ENCODE results near the gene VSNL1.
"Not testable (repeated sequence)": the region's sequence is repeated elsewhere in the genome, so short reads cannot be mapped to it uniquely, and the experiment has no call there.

VSNL1 gene

DNA sequence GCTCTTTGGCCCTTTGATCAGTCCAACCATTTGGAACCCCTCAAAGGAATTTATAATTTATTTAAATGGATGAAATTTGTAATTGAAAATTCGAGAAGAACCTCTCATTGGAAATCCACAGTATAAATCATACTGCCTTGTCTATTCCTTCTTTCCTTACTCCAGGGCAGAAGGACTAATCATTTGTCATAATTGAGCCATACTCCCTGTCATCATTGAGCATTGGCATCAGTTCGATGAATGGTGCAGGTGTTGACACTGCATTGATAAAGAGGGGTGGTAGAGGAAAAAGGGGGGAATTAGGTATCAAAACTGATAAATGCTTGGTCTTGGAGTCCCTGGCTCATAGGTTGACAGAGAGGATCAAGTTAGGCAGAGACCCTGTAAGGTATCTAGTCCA lies 2.0 kb downstream of the VSNL1 start:
- no peak for DNase-seq (ENCODE audit: low spot score)

DNA sequence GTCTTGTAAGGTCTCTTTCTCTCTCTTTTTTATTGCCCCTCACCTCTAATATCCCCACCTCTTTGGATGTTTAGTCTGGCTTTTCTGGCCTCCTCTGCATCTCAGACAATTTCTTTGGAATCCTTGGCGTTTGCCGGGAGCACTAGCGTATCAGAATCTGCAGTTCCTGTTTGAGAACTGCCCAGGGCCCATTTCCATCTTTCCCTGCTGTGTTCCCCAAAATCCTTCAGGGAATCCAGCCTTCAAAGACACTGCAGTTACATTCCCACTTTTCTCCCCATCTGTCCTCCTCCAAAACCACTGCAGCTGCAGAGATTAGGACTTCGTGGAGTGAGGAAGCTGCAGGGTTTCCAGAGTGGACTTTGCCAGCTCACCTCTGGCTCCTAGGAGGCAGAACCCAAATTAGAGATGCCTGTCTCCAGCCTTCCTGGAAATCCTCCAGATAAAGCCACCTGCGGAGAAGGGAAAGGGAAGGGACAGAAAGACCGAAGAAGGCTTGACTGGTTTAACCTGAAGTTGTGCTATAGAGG lies 2.7 kb downstream of the VSNL1 start:
- no peak for DNase-seq (ENCODE audit: low spot score)

DNA sequence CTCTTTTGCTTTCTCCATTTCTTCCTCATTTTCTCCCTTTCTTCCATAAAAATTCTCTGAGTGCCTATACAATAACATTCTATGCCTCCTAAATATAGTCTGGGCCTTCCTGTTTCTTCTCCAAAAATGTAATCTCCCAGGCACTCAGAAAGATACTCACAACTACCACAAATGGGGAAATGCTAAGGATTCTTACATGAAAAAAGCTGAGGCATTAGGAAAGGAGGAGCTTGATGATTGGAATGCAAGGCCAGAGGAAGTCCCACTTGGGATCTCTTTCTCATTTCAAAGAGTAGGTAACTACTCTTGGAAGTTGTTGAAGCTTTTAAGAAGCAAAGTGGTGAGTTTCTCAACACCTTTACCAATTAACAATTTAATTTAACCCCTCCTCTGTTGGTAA lies 3.4 kb downstream of the VSNL1 start:
- DNase-seq (ENCODE audit: low spot score) = no peak

DNA sequence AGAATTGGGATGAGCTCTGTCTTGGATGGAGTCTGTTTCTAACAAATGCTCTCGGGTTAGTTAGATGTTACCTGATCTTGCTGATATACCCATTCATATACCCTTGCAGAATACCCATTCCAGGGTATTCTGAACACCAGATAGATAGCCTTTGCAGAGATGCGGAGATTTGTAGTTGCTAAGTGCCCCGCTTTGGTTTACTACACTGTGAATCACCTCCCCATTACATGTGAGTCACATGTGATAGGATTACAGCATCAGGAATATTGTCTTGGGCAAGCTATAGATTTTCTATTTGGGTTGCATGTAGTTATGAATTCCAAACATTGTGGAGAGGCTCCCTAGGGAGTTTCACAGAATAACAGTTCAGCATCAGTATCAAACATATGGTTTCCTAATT lies 3.8 kb downstream of the VSNL1 start:
- no peak for DNase-seq (ENCODE audit: low spot score)

DNA sequence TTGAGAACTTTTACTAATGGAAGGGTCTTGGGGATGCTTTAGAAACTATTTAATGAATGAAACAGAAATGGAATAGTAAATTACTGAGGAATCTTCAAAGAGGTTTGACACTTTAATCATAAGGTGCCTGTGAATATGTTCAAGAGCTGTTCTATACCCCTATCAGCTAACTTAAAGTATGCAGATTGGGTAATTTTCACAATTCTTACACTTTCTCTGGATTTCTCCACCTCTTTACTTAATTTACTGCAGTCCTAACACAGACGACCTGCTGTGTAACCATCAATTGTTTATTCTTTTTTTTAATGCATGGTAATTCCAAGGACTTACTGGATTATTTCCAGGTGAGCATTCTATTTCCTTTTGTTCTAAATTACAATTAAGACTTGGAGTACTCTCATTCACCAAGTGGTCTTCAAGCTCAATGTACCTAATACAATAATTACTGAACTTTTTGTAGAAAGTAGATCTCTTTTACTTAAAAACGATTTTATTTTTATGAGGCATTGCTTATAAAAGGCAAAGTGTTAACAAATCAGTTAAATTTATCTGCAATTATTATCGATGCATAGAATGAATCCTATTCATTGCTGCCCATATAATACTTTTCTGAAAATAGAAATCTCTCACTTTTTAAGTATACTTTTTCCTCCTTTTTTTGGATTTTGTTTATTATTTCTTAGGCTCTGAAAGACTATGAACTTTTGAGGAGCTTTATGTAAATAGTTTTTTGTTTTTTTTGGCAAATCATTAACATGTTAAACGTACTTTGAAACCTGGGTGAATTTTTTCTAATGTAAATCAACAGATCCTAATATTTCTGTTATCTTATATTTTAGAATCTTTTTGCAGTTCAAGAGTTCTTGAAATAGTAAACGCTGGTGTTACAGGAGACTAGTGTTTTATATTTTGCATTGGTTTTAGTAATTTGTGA lies 5.5 kb downstream of the VSNL1 start:
- DNase-seq (ENCODE audit: low spot score) = no peak

DNA sequence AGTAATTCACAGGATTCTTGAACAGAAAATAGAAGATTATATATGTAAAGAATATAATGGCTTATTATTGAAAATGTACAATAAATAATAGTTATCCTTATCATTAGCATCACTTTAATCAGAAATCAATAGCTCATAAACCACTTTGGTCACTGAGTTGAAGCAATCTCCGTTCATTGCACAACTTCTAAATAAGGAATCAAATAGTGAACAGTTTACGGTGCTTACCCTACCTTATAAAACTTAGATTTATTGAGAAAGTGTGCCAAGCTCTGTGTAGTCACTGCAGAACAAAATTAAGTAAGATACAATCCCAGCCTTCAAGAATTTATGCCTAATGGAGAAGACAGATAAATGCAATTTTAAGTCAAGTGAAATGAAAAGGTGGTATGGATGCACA lies 6.7 kb downstream of the VSNL1 start:
- DNase-seq (ENCODE audit: low spot score) = no peak

DNA sequence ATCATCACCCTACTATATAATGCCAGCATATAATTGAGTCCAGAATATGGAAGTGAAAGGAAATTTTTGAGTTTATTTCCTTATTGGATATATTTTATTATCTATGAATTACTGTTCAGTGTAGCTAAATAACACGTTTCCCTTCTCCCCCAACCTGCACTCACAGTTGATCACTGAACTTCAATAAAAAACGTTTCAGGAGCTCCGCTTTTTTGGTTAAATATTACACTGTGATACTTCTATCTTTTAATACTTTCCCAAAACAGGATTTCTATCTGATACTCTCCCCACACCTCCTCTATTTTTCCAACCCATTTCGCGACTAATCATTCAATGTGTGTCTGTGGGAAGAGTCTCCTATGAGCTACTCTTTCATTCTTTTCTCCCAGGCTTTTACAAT lies 7.2 kb downstream of the VSNL1 start:
- DNase-seq (ENCODE audit: low spot score) = no peak

DNA sequence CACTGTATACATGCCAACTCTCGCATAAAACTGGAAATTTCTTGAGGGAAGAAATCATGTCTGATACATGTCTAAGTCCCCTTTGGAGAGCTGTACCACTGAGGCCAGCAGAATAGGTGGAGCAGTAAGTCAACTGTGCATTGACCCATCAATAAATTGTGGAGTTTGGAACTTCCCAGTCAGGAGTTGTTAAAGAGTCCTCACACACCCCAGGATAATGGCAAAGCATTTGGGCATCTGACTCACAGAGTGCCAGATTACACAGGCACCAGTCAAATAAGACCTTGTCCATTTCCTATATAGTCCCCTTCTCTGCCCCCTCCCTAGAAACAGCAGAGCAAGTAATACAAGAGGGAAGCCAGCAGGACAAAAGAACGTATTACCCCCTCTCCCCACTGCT lies 10.4 kb downstream of the VSNL1 start:
- no peak for DNase-seq (ENCODE audit: low spot score)

DNA sequence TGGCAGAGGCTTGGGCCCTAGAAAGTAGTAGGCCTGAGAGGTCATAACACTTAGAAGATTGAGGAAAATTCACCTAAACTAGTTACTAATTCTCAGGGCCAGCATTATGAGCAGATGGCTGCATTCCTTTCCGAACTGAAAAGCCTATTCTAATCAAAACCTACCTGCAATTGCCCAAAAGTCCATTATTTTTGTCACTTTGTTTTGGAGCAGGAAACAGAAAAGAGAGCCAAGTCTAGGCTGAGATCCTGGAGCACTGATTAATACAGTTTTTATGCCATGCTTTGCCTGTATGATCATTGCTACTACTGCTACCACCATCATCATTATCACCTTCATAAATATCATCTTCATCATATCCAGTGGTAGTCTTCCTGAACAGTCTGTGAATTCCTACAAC lies 14.7 kb downstream of the VSNL1 start:
- DNase-seq (ENCODE audit: low spot score) = no peak

DNA sequence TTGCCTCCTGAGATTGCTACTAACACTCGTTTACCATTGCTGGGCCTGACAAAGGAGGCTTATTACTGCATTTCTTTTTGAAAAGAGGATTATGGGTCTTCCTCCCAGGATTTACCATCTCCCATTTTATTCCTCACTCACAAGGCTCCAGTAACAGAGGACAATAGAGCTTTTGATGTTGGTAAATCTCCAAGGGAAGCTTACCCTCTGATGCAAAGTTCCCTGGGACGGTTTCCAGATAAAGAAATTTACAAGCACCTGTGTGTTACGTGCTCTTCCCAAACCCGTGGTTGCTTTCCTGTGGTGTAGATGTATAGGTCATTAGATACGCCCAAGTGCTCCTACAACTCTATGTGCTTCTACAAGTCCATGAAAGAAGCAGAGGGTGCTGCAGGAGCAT lies 17.1 kb downstream of the VSNL1 start:
- no peak for DNase-seq (ENCODE audit: low spot score)

DNA sequence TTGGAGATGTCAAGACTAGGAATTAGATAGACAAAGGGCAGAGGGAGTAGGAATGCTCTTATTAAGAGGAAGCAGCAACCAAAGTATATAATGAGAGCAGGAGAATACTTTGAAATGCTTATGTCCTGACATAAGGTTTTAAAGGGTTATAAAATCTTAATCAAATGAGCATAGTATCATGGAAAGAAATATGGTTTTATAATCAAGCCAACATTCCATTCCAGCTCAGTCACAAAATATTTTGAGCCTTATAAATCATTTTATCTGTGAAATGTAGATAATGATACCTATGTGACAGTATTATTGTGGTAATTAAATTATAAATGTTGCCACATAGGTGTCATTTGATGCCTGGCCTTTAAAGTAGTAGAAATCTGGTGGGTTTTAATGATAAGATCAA lies 17.6 kb downstream of the VSNL1 start:
- DNase-seq (ENCODE audit: low spot score) = no peak

DNA sequence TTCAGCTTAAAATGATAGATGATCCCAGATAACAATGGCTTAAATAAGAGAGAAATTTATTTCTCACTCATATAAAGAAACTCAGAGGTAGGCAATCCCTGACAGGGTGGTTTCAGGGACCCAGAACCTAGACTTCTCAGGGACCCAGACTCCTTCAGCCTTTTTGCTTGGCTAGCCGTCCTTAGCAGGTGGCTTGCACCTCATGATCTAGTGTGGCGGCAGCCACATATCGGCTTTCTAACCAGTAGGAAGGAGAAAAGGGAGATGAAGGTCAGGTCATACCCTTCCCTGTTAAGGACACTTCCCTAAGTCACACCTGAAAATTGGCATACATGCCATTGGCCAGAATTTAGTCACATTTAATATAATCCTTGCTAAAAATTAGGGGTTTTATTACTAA lies 18.4 kb downstream of the VSNL1 start:
- no peak for DNase-seq (ENCODE audit: low spot score)

DNA sequence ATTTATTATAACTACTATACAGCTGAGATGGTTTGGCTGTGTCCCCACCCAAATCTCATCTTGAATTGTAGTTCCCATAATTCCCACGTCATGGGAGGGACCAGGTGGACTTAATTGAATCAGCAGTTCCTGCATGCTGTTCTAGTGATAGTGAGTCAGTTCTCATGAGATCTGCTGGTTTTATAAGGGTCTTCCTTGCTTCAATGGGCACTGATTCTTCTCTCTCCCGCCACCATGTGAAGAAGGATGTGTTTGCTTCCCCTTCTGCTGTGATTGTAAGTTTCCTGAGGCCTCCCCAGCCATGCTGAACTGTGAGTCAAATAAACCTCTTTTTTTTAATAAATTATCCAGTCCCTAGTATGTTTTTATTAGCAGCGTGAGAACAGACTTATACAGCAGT lies 25.2 kb downstream of the VSNL1 start:
- DNase-seq (ENCODE audit: low spot score) = not testable (repeated sequence)

DNA sequence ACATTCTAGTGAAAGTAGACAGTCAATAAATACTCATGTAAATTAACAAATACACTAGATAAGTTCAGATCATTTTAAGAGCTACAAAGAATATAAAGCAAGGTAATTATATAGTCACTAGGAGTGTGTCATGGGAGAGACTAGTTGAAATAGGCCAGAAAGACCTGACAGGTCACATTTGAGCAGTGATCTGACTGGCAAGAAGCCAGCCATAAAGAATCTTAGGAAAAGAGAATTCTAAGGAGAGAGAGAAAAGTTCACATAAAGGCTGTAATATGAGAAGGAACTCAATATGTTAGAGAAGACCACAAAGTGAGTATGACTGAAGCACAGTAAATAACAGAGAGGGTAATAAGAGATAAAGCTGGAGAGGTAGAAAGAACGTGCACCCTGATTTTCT lies 31.2 kb downstream of the VSNL1 start:
- DNase-seq (ENCODE audit: low spot score) = no peak

DNA sequence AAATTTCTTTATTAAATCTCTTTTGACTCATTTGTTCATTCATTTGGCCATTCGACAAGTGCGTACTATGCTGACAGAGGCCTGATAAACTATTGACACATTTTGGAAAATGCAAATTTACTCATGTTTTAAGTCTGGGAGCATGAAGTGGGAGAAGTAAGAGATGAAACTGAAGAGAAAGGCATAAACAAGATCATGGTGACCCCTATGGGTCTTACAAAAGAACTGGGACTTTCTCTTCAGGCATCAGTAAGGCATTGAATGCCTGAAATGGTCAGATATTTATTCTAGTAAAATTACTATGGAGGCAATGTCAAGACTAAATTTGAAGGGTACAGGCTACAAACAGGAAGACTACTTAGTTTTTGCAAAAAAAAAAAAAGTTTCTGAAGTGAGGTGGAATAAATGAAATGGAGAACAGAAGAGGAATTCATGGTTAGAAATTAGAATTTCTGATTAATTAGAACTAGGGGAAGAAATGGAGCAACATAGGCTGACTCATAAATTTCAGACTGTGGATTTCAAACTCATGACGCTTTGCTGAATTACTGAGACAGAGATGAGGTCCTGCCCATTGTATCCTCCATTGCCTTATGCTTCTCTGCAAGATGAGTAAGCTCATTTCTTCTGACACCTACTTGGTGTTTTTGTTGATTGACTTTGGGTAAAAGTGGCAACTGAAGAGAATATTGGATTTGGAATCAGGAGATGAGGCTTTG lies 32.7 kb downstream of the VSNL1 start:
- no peak for DNase-seq (ENCODE audit: low spot score)

DNA sequence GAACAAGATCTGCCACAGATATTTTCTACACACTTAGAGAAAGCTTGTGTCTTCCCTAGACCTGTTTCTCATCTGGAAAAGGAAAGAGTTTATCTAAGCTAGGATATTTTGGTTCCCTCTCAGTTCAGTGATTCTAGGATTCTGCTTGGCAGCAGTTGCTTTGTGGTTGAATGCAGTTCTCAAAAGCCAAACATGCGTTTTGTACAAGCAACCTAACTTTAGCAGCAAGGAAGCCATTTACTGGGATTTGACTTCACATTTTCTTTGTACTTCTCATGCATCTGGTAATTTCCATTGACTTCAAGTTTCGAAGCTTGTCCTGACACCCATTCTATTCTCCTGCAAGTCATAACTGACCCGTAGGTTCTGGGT lies 33.3 kb downstream of the VSNL1 start:
- DNase-seq (ENCODE audit: low spot score) = no peak

DNA sequence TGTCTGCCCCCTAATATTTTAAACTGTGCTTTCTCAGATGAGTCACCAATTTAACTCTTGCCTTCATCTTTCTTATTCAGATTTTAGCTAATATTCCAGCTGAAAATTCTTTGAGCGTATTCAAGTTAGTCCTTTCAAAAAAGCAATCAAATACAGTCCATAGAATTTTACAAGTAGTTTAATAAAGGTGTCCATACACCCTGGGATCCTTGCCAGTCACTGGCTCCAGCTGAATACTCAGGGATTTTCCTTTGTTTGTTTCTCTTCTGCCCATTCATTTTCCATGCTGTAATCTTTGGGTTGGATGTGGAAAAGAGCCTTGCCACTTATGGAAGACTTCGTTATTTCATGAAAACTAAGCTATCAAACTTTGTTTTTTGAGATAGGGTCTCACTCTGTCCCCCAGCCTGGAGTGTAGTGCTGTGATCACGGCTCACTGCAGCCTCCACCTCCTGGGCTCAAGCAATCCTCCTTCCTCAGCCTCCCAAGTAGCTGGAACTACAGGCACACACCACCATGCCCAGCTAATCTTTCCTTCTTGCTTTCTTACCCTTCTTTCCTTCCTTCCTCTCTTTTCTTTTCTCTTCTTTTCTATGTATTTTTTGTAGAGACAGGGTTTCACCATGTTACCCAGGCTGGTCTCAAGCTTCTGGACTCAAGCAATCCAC lies 34.0 kb downstream of the VSNL1 start:
- no peak for DNase-seq (ENCODE audit: low spot score)

DNA sequence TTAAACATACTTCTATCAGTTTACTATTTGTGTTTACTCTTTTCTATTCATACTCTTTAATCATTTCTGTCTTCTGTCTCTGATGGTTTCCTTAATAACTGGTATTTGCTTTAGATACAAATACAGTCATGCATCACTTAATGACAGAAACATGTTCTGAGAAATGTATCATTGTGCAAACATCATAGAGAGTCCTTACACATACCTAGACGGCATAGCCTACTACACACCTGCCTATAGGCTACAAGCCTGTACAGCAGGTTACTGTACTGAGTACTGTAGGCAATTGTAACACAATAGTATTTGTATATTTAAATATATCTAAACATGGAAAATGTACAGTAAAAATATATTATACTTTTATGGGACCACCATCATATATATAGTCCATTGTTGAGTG lies 36.3 kb downstream of the VSNL1 start:
- DNase-seq (ENCODE audit: low spot score) = no peak

DNA sequence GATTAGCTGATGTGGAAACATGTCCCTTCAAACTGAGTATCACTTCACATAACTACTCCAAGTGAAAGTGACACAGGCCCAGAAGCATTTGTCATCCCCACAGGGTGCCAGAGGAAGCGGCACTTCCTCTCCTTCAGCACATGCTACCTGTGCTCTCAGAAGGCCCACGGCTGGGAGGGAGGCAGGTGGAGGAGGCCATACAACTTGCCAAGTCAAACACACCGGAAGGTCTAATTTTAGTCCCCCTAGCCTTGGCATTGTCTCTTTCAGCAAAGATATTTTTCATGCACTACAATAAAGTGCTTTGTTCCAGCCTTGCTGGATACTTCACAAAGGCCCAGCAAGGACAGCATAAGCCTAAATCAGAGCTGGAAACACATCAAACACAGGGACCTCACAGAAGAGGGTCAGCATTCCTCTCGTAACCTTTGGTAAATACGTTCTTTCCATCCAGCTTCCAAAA lies 38.0 kb downstream of the VSNL1 start:
- DNase-seq (ENCODE audit: low spot score) = no peak

DNA sequence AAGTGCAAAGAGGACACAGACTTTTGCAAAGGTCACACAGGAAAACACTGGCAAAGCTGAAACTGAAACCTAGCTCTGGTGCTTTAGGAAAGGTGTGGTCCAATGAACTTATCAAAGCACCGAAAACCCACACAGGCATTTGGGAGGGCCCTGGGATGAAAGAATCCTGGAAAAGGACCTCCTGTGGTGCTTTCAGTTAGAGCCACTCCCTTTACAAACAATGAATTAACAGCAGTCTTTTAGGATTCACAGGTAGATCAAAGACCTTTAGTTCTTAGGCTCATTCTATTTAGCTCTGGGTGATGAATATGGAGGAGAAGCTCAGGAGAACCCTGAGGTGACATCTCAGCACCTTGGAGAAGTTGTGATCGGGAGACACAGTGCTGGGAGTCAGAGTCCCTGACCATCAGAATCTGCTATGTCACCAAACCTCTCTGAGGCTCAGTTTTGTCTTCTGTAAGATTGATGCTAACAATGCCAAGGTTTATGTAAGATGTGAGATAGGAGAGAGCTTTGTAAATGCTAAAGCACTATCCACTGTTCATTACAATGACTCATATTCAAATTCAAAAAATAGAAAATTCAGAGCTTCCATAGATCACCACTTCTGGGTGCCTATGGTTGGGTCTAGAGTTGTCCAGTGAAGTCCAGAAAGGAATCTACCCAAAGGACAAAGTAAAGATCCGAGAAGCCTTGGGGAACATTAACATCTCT lies 39.3 kb downstream of the VSNL1 start:
- no peak for DNase-seq (ENCODE audit: low spot score)

DNA sequence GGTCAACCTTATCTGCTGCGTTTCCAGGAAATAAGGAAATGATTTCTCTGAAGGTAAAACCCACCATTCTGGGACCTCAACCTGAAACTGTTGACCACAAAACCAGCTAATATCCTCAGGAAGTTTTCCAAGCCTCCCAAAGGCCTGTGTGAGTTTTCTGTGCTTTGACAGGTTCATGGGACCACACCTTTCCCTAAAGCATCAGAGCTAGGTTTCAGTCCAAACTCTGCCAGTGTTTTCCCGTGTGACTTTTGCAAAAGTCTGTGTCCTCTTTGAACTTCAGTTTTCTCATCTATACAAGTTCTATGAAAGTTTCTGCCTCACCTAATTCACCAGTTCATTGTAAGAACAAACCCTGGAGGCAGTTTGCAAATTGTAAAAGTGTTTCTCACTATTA lies 39.8 kb downstream of the VSNL1 start:
- DNase-seq (ENCODE audit: low spot score) = no peak

DNA sequence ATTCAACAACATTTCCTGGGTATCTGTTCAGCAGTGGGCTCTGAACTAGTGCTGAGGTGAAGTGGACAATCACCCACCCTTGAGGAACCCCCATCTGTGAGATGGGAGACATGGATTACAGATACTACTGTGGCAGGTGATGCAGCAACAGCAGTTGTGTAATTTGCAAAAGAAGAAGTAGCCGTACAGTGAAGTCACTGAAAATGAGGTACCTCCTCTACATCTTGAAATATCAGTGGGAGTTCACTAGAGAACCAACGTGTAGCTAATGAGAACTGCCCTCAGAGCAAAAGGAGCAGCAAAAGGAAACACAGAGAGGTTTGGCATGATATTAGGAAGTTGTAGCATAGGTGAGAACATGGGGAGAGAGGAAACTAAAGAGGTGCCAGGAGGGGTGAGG lies 41.3 kb downstream of the VSNL1 start:
- DNase-seq (ENCODE audit: low spot score) = no peak

All from HuH-7.5 (cell line).